ENCODE results near the gene CPTP.

The CPTP gene

DNA sequence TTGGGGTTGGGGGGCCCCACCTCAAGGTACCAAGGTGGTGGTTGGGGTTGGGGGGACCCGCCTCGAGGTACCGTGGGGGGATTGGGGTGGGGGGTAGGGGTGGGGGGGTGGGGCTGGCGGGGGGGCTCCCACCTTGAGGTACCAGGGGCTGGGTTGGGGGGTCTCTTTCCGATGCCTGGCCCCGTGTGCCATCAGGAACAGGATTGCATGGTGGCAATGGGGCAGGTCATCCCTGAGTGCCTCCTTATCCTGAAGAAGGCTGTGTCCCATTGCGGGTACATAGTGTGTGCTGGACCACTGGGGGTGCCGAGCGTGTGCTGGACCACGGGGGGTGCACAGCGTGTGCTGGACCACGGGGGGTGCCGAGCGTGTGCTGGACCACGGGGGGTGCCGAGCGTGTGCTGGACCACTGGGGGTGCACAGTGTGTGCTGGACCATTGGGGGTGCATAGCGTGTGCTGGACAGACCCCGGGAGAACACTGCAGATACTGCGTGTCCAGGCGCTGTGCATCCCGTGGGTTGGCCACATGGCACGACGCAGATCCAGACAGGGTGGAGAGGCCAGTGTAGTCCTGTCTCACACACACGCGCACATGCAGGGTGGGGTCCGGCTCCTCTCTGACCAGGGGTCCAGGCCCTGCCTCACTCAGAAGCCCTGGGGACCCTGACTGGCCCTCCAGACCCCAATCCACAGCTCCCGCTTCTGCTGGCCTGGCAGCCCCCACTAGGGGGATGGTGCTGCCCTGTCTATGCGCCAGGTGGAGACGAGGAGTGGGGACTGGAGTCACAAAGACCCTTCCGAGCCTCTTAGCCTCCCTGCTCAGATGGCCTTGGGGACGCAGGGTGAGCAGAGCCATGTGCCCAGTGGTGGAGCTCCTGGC, 40.1 kb upstream of the CPTP start:
- H3K9ac ChIP-seq (ENCODE audit: low read depth in 1 of 2, low read length in 2 of 2), result no peak overlapping the region
- peaks cover 4 to 24% of the 10 kb centered on the region in 2 donors for H3K27me3 ChIP-seq (ENCODE audit: control insufficient read depth in 2 of 2, insufficient read depth in 2 of 2, low read length in 2 of 2)
- H3K9me3 ChIP-seq (ENCODE audit: control insufficient read depth in 2 of 2, low read length in 2 of 2), result no peaks in the 10 kb centered on the region
- H3K36me3 ChIP-seq (ENCODE audit: control insufficient read depth in 2 of 2, insufficient read depth in 2 of 2, low read length in 2 of 2), result no peaks in the 10 kb centered on the region
- peaks cover 16 to 21% of the 10 kb centered on the region in 2 donors for H3K4me1 ChIP-seq (ENCODE audit: control insufficient read depth in 2 of 2, insufficient read depth in 2 of 2, low read length in 2 of 2)
- H3K4me3 ChIP-seq (ENCODE audit: low read length in 2 of 2), result no peak overlapping the region
- no peak overlapping the region for H3K27ac ChIP-seq (ENCODE audit: low read depth in 2 of 2, low read length in 2 of 2)

GRCh38 chr1:1285102-1285571, 39.5 kb upstream of the CPTP start:
- no peaks in the 10 kb centered on the region for H3K9me3 ChIP-seq (ENCODE audit: control insufficient read depth in 2 of 2, low read length in 2 of 2)
- H3K4me3 ChIP-seq (ENCODE audit: low read length in 2 of 2), result no peak overlapping the region
- H3K36me3 ChIP-seq (ENCODE audit: control insufficient read depth in 2 of 2, insufficient read depth in 2 of 2, low read length in 2 of 2), result no peaks in the 10 kb centered on the region
- H3K27me3 ChIP-seq (ENCODE audit: control insufficient read depth in 2 of 2, insufficient read depth in 2 of 2, low read length in 2 of 2), result peaks cover 4 to 26% of the 10 kb centered on the region in 2 donors
- no peak overlapping the region for H3K9ac ChIP-seq (ENCODE audit: low read depth in 1 of 2, low read length in 2 of 2)
- no peak overlapping the region for H3K27ac ChIP-seq (ENCODE audit: low read depth in 2 of 2, low read length in 2 of 2)
- peaks cover 16 to 21% of the 10 kb centered on the region in 2 donors for H3K4me1 ChIP-seq (ENCODE audit: control insufficient read depth in 2 of 2, insufficient read depth in 2 of 2, low read length in 2 of 2)

DNA sequence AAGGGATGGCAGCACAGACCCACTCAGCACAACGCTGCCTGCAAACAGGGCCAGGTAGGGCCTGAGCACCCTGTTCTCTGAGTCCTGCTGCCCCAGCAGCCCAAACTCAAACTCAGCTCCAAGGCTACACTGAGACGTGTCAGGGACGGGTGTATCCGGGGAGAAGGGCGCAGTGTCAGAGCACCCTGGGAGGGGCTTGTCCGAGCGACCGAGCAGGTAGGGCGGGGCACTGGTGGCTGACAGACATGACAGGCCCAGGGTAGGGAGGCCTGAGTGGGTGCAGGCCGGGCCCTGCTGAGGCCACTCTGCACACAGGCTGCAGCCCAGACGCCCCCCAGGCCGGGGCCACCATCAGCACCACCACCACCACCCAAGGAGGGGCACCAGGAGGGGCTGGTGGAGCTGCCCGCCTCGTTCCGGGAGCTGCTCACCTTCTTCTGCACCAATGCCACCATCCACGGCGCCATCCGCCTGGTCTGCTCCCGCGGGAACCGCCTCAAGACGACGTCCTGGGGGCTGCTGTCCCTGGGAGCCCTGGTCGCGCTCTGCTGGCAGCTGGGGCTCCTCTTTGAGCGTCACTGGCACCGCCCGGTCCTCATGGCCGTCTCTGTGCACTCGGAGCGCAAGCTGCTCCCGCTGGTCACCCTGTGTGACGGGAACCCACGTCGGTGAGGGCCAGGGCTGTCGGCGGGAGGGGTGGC, 38.8 kb upstream of the CPTP start:
- peaks cover 16 to 25% of the 10 kb centered on the region in 2 donors for H3K4me1 ChIP-seq (ENCODE audit: control insufficient read depth in 2 of 2, insufficient read depth in 2 of 2, low read length in 2 of 2)
- H3K9me3 ChIP-seq (ENCODE audit: control insufficient read depth in 2 of 2, low read length in 2 of 2), result no peaks in the 10 kb centered on the region

GRCh38 chr1:1286313-1287261, 38.0 kb upstream of the CPTP start:
- no peak overlapping the region for H3K27ac ChIP-seq (ENCODE audit: low read depth in 2 of 2, low read length in 2 of 2)
- no peaks in the 10 kb centered on the region for H3K9me3 ChIP-seq (ENCODE audit: control insufficient read depth in 2 of 2, low read length in 2 of 2)
- H3K4me3 ChIP-seq (ENCODE audit: low read length in 2 of 2), result no peak overlapping the region
- H3K4me1 ChIP-seq (ENCODE audit: control insufficient read depth in 2 of 2, insufficient read depth in 2 of 2, low read length in 2 of 2), result peaks cover 16 to 27% of the 10 kb centered on the region in 2 donors
- H3K9ac ChIP-seq (ENCODE audit: low read depth in 1 of 2, low read length in 2 of 2), result no peak overlapping the region
- H3K27me3 ChIP-seq (ENCODE audit: control insufficient read depth in 2 of 2, insufficient read depth in 2 of 2, low read length in 2 of 2), result peaks cover 4 to 28% of the 10 kb centered on the region in 2 donors
- H3K36me3 ChIP-seq (ENCODE audit: control insufficient read depth in 2 of 2, insufficient read depth in 2 of 2, low read length in 2 of 2), result no peaks in the 10 kb centered on the region

More for the DNA sequence above, 38.8 kb upstream of the CPTP start:
- Histone ChIP-seq H3K27ac (ENCODE audit: low read depth in 2 of 2, low read length in 2 of 2) (no peak overlapping the region), H3K4me3 (ENCODE audit: low read length in 2 of 2) (no peak overlapping the region), H3K27me3 (ENCODE audit: control insufficient read depth in 2 of 2, insufficient read depth in 2 of 2, low read length in 2 of 2) (peaks cover 4 to 28% of the 10 kb centered on the region in 2 donors), H3K9ac (ENCODE audit: low read depth in 1 of 2, low read length in 2 of 2) (no peak overlapping the region), H3K36me3 (ENCODE audit: control insufficient read depth in 2 of 2, insufficient read depth in 2 of 2, low read length in 2 of 2) (no peaks in the 10 kb centered on the region)

- H3K27me3 ChIP-seq (ENCODE audit: control insufficient read depth in 2 of 2, insufficient read depth in 2 of 2, low read length in 2 of 2), result peaks cover 4 to 28% of the 10 kb centered on the region in 2 donors
- no peak overlapping the region for H3K4me3 ChIP-seq (ENCODE audit: low read length in 2 of 2)
Observed at GRCh38 chr1:1287288-1288110, 37.1 kb upstream of the CPTP start.

DNA sequence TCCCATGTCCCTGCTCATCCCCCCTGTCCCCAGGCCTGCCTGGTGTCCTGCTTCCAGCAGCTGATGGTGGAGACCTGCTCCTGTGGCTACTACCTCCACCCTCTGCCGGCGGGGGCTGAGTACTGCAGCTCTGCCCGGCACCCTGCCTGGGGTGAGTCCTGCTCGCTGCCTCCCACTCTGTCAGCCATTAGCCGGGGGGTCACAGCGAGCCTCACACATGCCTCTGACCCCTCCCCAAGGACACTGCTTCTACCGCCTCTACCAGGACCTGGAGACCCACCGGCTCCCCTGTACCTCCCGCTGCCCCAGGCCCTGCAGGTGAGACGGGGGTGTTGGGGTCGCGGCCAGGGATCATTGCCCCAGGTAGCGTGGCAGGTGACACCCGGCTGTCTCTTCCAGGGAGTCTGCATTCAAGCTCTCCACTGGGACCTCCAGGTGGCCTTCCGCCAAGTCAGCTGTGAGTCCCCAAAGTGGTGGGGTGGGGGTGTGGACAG, 34.3 kb upstream of the CPTP start:
- Histone ChIP-seq H3K36me3 (ENCODE audit: control insufficient read depth in 2 of 2, insufficient read depth in 2 of 2, low read length in 2 of 2) (no peaks in the 10 kb centered on the region), H3K9me3 (ENCODE audit: control insufficient read depth in 2 of 2, low read length in 2 of 2) (no peaks in the 10 kb centered on the region), H3K27ac (ENCODE audit: low read depth in 2 of 2, low read length in 2 of 2) (no peak overlapping the region)

More at GRCh38 chr1:1287288-1288110, 37.1 kb upstream of the CPTP start:
- Histone ChIP-seq H3K9ac (ENCODE audit: low read depth in 1 of 2, low read length in 2 of 2) (no peak overlapping the region), H3K27ac (ENCODE audit: low read depth in 2 of 2, low read length in 2 of 2) (no peak overlapping the region), H3K9me3 (ENCODE audit: control insufficient read depth in 2 of 2, low read length in 2 of 2) (no peaks in the 10 kb centered on the region), H3K4me1 (ENCODE audit: control insufficient read depth in 2 of 2, insufficient read depth in 2 of 2, low read length in 2 of 2) (peaks cover 14 to 20% of the 10 kb centered on the region in 2 donors), H3K36me3 (ENCODE audit: control insufficient read depth in 2 of 2, insufficient read depth in 2 of 2, low read length in 2 of 2) (no peaks in the 10 kb centered on the region)

GRCh38 chr1:1291023-1291528, 33.5 kb upstream of the CPTP start:
- peaks cover 4 to 21% of the 10 kb centered on the region in 2 donors for H3K27me3 ChIP-seq (ENCODE audit: control insufficient read depth in 2 of 2, insufficient read depth in 2 of 2, low read length in 2 of 2)
- H3K27ac ChIP-seq (ENCODE audit: low read depth in 2 of 2, low read length in 2 of 2), result no peak overlapping the region
- no peak overlapping the region for H3K4me3 ChIP-seq (ENCODE audit: low read length in 2 of 2)
- H3K9ac ChIP-seq (ENCODE audit: low read depth in 1 of 2, low read length in 2 of 2), result no peak overlapping the region
- H3K36me3 ChIP-seq (ENCODE audit: control insufficient read depth in 2 of 2, insufficient read depth in 2 of 2, low read length in 2 of 2), result peaks cover 0 to 2% of the 10 kb centered on the region in 2 donors
- peaks cover 8 to 13% of the 10 kb centered on the region in 2 donors for H3K4me1 ChIP-seq (ENCODE audit: control insufficient read depth in 2 of 2, insufficient read depth in 2 of 2, low read length in 2 of 2)
- no peaks in the 10 kb centered on the region for H3K9me3 ChIP-seq (ENCODE audit: control insufficient read depth in 2 of 2, low read length in 2 of 2)

More for the DNA sequence above, 34.3 kb upstream of the CPTP start:
- peaks cover 11 to 19% of the 10 kb centered on the region in 2 donors for H3K4me1 ChIP-seq (ENCODE audit: control insufficient read depth in 2 of 2, insufficient read depth in 2 of 2, low read length in 2 of 2)
- H3K9ac ChIP-seq (ENCODE audit: low read depth in 1 of 2, low read length in 2 of 2), result no peak overlapping the region
- H3K27me3 ChIP-seq (ENCODE audit: control insufficient read depth in 2 of 2, insufficient read depth in 2 of 2, low read length in 2 of 2), result peaks cover 4 to 28% of the 10 kb centered on the region in 2 donors
- H3K4me3 ChIP-seq (ENCODE audit: low read length in 2 of 2), result no peak overlapping the region

DNA sequence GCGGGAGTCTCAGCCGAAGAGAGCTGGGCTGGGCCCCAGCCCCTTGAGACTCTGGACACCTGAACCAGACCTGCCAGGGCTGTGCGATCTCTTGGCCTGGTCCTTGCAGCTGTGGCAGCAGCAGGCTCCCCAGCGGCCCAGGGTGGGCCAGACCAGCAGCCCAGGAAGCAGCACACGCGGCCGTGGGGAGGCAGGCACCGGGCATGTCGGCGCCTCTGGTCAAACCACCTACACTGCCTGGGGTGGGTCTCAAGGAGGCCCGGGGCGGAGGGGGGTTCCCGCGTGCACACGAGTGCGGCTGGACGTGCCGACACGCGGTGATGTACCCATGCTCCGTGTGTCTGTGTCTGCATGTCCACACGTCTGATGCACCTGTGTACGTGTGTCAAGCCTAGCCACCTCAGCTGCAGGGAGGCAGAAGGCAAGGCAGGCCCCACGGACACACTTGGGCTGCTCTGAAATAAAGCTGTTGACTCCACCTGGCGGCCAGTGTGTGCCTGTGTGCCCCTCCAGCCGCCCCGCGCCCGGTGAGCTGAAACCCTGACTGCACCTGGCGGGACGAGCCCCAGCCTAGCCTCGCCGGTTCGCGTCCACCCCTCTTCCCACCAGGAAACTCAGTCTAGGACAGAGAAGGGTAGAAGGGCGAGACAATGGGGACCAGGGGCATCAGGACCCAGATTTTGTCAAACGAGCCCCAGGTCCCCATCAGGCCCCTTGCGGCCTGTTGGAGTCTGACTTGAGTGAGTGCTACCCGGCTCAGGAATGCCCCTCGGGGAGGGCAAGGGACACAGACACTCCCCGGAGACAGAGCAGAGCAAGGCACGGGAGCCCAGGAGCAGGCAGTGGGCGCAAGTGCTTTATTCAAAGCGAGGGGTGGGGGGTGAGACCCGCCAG, 32.8 kb upstream of the CPTP start:
- no peak overlapping the region for H3K4me3 ChIP-seq (ENCODE audit: low read length in 2 of 2)
- no peak overlapping the region for H3K9ac ChIP-seq (ENCODE audit: low read depth in 1 of 2, low read length in 2 of 2)
- peaks cover 0 to 2% of the 10 kb centered on the region in 2 donors for H3K36me3 ChIP-seq (ENCODE audit: control insufficient read depth in 2 of 2, insufficient read depth in 2 of 2, low read length in 2 of 2)
- peaks cover 8 to 13% of the 10 kb centered on the region in 2 donors for H3K4me1 ChIP-seq (ENCODE audit: control insufficient read depth in 2 of 2, insufficient read depth in 2 of 2, low read length in 2 of 2)
- H3K27ac ChIP-seq (ENCODE audit: low read depth in 2 of 2, low read length in 2 of 2), result no peak overlapping the region
- H3K27me3 ChIP-seq (ENCODE audit: control insufficient read depth in 2 of 2, insufficient read depth in 2 of 2, low read length in 2 of 2), result peaks cover 3 to 14% of the 10 kb centered on the region in 2 donors
- H3K9me3 ChIP-seq (ENCODE audit: control insufficient read depth in 2 of 2, low read length in 2 of 2), result no peaks in the 10 kb centered on the region

Data from mucosa of rectum (tissue), 2 donors.